Activated CD8-positive, alpha-beta memory T cell treated with anti-CD3 and anti-CD28 coated beads for 48 hours (primary cell): ENCODE measurements around the gene SELENOM.

Experiments
- DNase-seq, 3 experiments: peaks; one replicate each; pipeline ENCODE4 v3.0.0-alpha.2; 2020; ENCODE audit warnings: low read depth in 2 of 3, low spot score in 2 of 3

Gene SELENOM, protein sequence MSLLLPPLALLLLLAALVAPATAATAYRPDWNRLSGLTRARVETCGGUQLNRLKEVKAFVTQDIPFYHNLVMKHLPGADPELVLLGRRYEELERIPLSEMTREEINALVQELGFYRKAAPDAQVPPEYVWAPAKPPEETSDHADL

DNA sequence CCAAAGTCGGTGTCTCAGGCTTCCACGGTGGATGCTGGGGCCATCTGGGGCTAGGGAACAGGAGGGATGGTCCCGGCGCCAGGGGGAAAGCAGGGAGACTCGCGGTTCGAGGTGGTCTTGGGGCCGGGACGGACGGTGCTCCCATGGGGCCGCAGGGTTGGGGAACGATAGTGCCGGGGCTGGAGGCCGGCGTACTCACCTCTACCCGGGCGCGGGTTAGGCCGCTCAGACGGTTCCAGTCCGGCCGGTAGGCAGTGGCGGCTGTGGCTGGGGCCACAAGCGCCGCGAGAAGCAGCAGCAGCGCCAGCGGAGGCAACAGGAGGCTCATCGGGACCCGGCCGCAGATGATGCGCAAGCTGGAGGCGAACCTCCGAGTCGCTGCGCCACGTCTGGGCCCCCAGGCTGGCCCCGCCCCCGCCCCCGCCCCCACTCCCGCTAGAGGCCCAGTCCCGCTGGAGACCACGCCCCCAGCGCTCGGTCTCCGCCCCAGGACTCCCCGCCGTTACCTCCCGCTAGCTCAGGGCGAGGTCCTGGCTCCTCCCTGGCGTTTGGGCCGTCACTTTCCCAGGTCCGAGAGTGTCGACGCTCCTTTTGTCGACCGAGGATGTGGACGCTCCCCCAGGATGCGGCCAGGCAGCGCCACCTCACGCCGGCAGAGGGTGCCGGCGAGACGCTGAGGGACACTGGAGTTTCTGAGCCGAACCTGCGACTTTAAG lies at the start of gene SELENOM:
TSS of gene SELENOM (minus strand) at position 391 of the 716 bp plus-strand sequence. CDS start at position 328, 63 bp downstream.
- DNase-seq, result peak; percentile 60 to 77 (median 69)

DNA sequence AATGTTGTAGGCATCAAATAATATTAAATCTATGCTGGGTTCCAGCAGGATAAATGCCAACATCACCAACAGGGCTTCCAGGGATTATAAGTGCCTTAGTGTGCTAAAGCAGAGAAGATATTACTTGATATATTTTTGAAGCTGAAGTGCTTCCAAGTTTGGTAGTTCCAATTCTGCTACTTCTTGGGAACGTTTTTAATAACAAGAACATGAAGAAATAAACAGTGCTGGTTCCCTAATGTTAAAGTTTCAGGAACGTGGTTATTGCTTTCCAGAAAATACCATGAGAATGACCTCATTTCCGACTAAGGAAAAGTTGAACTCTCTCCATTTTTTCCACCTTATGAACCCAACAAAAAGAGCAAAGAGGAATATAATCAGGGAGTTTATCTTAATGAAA lies 48.1 kb upstream of the SELENOM start:
- no peak for DNase-seq

DNA sequence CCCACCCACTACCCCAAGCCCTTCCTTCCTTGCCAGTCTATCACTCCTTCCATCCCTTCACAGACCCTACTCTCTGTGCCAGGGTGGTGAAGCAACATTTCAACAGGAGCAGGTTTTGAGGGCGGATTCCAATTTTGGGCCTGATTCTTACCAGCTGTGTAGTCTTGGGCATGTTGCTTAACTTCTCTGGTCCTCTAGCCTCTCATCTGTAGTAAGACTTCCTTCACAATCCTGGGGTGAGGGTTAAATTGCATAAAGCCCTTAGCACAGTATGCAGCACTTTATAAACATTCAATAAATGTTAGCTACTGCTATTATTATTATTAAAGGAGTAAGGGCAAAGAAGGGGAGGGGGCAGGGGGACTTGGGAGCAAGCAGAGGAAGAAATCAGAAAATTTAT lies 47.6 kb upstream of the SELENOM start:
- DNase-seq, result no peak

DNA sequence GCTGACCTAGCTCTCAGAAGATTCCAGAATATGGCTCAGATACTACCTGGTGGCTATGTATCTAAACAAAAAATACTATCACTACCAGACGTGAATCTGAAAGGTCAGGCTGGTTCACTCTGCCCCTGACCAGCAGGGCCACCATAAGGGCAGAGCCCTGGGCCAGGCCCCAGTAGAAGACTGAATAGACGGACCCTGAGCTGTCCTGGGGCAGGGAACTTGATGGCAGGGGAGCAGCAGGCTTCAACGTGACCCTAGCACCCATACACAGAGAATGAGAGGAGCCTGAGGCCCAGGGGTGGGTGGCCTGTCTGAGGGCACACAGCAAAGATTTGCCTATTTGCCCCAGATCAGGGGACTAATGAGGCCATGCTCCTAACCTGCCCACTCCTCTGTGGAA lies 46.0 kb upstream of the SELENOM start:
- no peak for DNase-seq

DNA sequence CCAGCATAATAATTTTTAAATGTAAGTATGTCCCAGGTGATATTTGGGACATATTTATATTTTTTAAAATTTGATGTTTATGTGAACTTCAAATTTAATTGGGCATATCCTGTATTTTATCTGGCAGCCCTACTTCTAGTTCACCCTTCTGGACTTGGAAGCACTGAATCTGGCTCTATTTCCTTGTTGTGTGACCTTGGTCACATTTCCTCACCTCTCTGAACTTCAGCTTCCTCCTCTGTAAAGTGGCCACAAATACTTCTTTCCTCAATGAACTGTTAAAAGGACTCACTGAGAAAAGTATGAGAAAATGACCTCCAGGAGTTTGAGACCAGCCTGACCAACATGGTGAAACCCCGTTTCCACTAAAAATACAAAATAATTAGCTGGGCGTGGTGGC lies 44.5 kb upstream of the SELENOM start:
- no peak for DNase-seq

DNA sequence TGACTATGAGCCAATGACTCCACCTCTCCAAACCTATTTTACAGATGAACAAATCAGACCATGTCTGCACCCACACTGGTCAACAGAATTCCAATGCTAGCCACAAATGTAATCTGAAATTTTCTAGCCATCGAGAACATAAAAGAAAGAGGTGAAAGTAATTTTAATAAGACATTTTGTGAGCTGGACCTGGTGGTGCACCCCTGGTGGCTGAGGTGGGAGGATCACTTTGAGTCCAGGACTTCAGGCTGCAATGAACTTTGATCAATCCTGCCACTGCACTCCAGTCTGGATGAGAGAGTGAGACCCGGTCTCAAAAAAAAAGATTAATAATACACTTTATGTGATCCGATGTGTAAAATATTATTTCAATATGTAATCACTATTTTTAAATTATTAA lies 43.2 kb upstream of the SELENOM start:
- DNase-seq, result no peak

DNA sequence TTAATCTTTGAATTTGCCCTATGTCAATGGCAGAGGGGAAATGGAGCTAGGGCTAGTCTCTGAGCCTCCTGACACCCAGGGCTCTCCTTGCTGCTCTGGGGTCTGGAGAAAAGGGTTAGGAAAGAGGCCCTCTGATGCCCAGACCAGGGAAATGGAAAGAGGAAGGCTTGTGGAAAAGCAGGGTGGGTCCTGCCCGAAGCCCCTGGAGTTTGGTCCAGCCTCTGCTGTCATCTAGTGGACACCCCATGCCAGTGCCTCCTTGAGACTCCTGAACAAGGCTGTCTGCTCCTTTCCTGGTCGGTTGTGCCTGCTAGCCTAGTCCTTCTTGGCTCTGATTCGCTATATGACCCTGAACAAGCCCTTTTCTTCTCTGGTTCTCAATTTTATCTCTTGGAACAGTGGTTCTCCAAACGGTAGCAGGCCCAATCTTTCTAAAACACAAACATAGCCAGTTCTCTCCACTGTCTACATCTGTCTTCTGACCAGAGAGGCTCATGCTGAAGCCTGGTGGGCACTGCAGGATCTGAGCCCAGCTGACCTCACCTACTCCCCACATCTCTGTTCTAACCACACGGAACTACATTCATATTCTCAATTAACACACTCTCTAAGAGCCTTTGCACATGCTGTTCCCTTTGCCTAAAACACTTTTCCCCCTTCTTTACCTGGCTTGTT lies 41.7 kb upstream of the SELENOM start:
- peak in 1 of 3 experiments; percentile 7 for DNase-seq

DNA sequence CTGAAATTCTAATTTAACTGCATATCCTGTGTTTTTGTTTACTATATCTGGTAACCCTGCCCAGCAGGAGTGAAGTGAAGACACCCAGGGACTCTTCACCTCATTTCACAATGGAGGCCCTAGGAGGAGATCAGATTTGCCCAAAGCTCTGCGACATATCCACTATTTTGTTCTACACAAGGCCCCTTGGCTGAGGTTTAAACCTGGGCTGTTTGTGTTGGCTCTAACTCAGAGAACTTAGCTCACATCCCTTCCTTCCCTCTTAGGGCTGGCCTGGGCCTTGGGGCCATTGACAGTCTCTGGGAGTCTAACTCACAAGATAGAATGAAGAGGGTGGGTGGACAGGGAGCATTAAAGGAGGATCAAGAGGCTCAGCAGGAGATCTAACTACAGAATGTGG lies 41.1 kb upstream of the SELENOM start:
- DNase-seq, result no peak

DNA sequence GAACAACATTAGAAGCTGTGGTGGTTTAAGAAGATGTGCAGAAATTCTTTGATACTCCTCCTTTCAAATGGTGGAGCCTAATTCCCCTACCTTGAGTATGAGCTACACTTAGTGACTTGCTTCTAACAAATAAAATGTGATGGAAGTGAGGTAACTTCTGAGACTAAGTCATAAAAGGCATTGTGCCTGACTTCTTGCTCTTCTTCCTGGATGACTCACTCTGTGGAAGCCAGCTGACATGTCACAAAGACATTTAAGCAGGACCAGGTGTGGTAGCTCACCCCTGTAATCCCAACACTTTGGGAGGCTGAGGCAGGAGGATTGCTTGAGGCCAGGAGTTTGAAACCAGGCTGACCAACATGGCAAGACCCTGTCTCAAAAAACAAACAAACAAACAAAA lies 36.9 kb upstream of the SELENOM start:
- DNase-seq, result no peak

DNA sequence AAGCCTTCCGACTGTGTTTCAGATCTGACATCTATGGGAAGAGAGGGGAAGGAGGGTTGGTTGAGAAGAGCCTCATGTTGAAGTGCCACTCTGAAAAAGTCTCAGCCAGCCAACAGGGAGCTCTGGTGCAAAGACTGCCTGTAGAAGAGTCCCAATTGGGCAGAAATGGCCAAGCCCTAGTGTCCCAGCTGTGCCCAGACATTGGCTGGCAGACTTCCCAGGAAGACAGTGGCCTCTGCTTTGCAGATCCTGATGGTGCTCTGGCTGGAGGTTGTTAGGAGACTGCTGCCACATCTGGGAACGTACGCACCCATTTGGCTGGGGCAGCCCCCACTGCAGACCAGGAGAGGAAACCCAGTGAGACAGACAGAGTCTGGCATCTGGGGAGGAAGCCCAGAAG lies 36.2 kb upstream of the SELENOM start:
- no peak for DNase-seq

DNA sequence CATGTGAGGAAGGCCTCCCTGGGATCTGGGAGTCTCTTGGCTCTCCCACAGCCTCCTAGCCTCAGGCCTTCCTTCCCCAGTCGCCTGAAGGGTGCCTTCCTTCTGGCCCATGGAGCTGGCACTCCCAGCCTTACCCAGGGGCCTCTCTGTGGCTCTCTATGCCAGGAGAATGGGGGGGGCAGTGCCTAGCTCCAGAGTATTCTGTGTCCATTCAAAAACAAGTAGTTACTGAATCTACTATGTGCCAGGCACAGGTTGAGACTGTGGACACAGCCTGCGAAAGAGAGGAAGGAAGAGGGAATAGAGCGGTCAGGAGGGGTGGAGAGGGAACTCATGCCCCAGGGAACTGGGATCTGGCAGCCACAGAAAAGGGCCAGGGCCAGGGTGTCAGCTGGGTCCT lies 35.7 kb upstream of the SELENOM start:
- no peak for DNase-seq

DNA sequence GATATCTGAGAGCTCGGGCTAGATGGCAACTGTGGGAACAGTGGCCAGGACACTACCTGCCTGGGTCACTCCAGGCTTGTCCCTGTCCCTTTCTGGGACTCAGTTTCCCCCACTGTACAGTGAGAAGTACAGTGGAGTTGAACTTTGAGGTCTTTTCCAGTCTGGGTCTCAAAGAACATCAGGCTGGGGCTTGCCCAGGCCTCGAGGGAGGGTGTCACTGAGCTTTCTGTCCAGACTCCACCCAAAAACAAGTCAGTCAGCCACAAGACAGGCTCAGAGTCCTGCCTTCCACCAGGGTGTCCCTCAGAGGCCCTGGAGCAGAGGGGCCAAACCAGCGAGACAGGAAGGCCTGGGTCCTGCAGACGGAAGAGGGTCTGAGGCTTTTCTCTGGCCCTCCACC lies 34.9 kb upstream of the SELENOM start:
- DNase-seq, result no peak

DNA sequence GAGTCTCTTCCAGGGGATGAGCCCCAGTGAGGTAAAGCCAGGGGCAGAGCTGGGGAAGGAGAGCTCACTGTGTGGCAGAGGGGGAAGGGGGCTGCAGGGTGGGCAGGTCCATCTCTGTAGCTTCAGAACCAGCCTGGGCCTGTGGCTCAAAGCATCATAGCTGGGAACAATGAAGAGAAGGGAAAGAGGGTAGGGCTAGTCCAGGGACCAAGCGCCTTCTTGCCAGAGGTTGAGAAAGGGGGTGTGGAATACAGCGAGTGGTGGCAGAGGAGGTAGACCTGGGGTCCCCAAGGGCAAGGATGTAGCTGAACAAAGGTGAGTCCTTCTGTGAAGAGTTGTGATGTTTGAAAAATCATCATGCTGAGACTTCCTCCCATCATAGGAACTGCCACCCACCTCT lies 34.2 kb upstream of the SELENOM start:
- DNase-seq, result no peak

DNA sequence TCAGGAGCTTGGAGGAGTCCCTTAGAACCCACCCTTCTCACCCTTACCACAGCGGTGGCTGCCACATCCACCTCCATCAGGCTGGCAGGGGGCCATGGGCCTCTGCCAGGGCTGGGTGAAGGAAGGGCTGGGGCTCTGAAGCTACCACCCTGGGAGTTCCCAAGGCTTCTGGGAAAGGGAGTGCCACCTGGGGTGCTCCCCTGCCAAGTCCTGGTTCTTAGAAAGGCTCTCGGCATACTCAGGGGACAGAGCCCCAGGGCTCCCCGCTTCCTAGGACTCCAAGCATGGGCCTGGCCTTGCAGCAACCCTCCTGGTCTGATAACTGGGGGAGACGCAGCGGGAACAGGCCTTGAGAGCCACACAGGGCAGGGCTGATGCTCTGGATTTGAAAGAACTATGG lies 33.4 kb upstream of the SELENOM start:
- DNase-seq, result no peak

DNA sequence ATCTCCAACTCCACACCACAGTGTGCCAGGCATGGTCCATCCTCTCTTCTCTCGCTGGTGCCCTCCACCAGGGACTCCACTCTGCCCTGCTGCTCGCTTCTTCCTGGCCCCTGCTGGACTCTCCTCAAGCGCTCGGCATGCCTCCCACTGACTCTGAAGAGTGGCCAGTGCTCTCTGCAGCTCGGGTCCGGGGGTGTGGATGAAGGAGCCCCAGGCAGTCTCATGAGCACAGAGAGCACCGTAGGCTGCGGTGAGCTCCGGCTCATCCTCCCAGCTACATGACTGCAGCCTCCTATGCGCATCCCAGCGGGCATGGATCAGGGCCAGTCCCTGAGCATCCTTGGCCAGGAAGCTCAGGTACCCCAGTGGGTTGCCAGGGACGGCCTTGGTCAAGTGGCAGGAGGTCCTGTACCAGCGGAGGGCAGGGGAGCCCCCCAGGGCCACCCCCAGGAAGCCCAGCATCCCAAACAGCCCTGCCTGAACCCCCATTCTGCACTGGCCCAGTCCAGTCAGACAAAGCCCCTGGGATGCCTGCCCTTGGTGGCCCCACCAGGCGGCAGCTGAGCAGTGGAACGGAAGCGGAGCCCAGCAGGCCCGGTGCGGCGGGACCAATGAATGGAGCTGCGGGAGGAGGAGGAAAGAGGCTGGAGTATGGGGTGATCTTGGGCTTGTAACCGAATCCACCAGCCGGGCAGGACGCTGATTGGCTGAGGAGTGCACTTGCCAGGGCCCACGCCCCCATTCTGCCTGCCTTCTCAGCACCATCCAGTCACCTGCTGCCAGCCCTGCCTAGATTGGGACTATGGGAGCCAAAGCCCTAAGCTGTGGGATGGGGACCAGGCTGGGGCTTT lies 32.7 kb upstream of the SELENOM start, which contains the start of gene PLA2G3:
TSS of gene PLA2G3 (minus strand) at position 643 of the 851 bp plus-strand sequence. CDS start at position 489, 154 bp downstream.
- DNase-seq, result no peak

DNA sequence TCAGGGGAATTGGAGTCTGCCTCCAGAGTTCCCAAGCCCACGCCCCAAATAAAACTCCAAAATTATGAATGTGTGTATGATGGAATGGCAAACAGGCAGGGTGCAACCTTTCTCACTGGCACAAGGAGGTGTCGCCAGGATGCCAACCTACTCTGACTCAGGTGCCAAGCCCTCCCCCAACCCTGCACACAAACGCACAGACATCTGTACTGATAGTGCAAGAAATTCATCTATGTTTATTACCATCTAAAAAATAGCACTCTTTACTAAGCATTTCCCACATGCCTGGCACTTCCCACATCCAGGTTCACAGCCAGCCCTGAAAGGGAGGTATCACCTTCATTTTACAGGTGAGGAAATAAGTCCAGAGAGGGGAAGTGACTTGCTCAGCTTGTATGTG lies 31.7 kb upstream of the SELENOM start:
- no peak for DNase-seq

DNA sequence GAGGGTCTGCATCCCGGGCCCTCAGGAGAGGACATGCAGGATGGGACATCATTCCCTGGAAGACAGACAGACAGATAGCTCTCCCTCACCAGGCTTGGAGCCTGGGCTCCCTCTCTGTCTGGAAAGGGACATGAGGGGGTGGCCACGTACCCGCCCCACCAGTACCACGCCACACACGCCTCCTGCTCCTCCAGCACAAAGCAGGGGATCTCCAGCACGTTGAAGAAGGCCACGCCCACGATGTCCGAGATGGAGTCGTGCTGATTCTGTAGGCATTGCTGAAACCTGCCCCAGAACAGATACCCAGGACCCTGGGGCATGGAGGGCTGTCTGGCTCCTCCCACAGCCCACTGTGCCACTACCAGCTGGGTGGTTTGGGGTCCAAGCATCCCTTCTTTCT lies 30.8 kb upstream of the SELENOM start:
- no peak for DNase-seq

DNA sequence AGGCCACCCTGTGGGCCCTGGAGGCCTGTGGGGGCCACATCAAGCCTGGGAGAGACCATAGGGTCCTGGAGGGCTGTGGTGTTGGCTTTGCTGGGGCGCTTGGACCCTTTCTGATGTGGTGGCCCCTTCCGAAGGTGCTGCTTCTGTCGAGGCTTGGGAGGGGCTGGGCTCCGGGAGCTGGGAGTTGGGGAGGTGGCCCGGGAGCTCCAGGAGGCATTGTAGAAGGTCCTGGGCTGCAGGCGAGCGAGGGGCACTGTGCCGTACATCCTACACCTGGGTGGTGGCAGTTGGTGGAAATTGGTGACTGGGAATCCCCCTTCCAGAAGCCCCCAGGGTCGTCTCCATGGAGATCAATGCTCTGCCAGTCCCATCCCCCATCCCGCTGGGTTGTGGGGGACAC lies 30.4 kb upstream of the SELENOM start:
- DNase-seq, result no peak

DNA sequence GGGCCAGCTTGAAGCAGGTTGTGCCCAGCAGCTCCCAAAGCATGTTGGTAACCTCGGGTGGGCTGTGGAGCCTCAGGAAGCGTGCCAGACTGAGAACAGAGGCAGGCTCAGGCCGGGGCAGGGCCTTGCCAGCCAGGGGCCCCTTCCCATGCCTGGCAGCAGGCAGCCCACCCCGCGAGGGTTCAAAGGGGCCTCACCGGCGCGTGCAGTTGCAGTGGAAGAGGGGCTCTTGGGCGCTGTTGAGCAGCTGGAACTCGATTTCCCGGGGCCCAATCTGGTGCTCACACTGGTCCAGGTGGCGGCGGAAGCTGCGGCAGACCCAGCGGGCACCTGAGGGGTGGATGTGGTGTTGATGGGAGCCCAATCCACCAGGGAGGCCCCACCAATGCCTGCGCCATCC lies 29.3 kb upstream of the SELENOM start:
- DNase-seq, result no peak

DNA sequence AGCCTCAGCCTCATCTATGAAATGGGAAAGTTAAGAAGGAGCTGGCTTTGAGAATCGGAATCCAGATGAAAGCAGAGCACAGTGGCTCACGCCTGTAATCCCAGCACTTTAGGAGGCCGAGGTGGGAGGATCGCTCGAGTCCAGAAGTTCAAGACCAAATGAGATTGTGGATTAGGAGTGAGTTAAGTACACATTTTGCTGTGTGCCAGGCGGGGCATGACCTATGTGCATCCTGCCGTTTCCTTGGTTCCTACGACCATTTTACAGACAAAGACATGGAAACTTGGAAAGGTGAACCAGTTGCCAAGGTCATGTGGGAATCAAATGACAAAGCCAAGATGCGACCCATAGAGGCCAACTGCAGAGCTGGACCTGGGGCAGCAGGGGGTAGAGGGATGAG lies 28.8 kb upstream of the SELENOM start:
- no peak for DNase-seq

DNA sequence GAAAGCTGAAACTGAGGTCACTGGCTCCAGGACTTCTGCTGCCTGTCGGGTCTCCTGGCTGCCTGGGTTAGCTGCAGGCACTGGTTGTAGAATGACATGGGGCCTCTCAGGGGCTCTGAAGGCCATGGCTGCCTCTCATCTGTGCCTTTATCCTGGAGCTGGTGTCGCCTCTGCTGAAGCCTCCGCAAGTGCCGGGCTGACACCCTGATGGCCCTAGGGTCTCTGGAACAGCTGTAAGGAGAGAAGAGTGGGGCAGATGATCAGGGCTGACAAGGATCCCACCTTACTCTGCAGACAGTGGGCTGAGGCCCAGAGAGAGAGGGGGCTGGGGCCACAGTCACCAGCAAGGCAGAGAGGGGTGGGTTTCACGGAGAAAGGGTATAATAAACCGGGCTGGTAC lies 28.3 kb upstream of the SELENOM start:
- no peak for DNase-seq

DNA sequence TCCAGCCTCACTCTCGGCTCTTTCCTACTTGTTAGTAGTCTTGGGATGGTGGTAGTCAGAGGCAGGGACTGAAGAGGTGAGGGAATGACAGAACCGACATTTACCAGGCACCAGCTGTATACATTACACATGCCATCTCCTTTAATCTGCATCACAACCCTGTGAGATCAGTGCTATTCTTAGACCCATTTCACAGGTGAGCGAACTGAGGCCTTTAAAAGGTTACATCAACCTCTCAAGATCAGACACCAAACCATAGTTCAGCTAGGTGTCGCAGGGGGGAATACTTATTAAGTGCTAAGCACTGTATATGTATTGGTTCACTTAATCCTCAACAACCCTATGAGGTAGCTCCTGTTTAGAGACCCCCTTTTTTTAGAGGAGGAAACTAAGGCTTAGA lies 27.3 kb upstream of the SELENOM start:
- no peak for DNase-seq
